GM21619 (cell line): Measurements from ENCODE around the gene MRPL9.

Experiments used
- ATAC-seq: cut with Tn5 transposase; IDR thresholded peaks from one replicate; pipeline ENCODE4 v1.9.1; 2021; ENCODE audit not compliant: unreplicated experiment

The MRPL9 gene

GRCh38 chr1:151713874-151714273 is 49.4 kb downstream of the MRPL9 start:
- no peak for ATAC-seq

- no peak for ATAC-seq
These were observed 50.3 kb downstream of the MRPL9 start for GRCh38 chr1:151713044-151713443.

GRCh38 chr1:151711951-151712350 is 51.3 kb downstream of the MRPL9 start:
- no peak for ATAC-seq

GRCh38 chr1:151711044-151711800 is 52.1 kb downstream of the MRPL9 start:
- ATAC-seq, result no peak

DNA sequence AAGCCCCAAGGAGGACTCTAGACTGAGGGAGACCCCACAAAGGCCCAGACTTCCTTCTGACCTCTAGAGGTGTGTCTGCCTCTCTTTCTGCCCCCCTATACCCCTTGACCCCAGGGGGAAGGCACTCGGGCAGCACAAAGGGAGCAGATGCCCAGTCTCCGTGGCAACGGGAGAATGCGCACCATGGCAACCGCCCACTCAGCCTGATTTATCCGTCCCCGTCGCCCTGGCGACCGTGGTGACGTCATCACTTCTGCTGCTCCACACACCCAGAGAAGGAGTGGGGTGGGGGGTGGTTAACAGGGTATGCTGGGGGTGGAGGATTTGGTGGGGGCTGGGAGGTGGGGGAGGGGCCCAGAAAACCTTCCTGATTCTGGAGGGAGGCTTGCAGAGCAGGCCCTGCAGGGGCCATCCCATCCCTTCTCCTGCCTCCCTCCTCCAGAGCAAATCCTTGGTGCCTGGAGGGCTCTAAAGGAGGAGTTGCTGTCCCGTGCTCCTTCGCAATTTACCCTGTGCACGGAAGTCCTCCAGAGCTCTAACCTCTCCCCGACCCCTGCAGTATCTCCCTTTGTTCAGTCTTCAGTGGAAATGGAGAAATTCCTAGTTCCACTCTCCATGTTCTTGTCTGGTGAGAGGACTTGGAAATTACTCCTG is 53.0 kb downstream of the MRPL9 start:
- no peak for ATAC-seq
